DND-41 (cell line): ENCODE measurements around the gene TBC1D21.

ENCODE experiments used
- ATAC-seq: fragments of 200-7000 bp; cut with Tn5 transposase; 3 replicates; pipeline ENCODE4 v1.9.1; 2021; ENCODE audit warnings: low read depth; ENCODE audit not compliant: insufficient read depth
- DNase-seq: peaks from one replicate; pipeline ENCODE4 v3.0.0-alpha.2; 2020
- H2AFZ ChIP-seq: 2 replicates; pipeline ENCODE4 v1.6.0; 2012; ENCODE audit warnings: low read depth, low read length
- H3K27ac ChIP-seq: 2 replicates; pipeline ENCODE4 v1.5.1; 2012; ENCODE audit warnings: low read length, inconsistent platforms
- H3K27me3 ChIP-seq: fragments of 200-600 bp; sonication (generic); 2 replicates; pipeline ENCODE4 v1.6.0; 2012; ENCODE audit warnings: low read length, mild to moderate bottlenecking, inconsistent platforms; ENCODE audit not compliant: insufficient read depth, poor library complexity
- H3K36me3 ChIP-seq: 2 replicates; pipeline ENCODE4 v1.5.1; 2012; ENCODE audit warnings: low read length, inconsistent platforms; ENCODE audit not compliant: insufficient read depth
- H3K4me1 ChIP-seq: 2 replicates; pipeline ENCODE4 v1.5.1; 2012; ENCODE audit warnings: mild to moderate bottlenecking, low read length; ENCODE audit not compliant: insufficient read depth
- H3K4me2 ChIP-seq: 2 replicates; pipeline ENCODE4 v1.6.0; 2012; ENCODE audit warnings: mild to moderate bottlenecking, moderate library complexity, low read length, inconsistent platforms; ENCODE audit not compliant: insufficient read depth
- H3K4me3 ChIP-seq, 2 experiments: fragments of 200-600 bp in 1 of 2; shearing (Covaris generic) in 1 of 2; 2 replicates each; pipeline ENCODE4 v1.5.1; 2012 to 2016; ENCODE audit warnings: inconsistent platforms in 2 of 2, low read length in 2 of 2, mild to moderate bottlenecking in 2 of 2, low read depth in 1 of 2, moderate library complexity in 1 of 2
- H3K79me2 ChIP-seq: 2 replicates; pipeline ENCODE4 v1.6.0; 2012; ENCODE audit warnings: low read length, inconsistent platforms; ENCODE audit not compliant: insufficient read depth
- H3K9ac ChIP-seq: 2 replicates; pipeline ENCODE4 v1.6.0; 2012; ENCODE audit warnings: low read depth, mild to moderate bottlenecking, inconsistent platforms, low read length, moderate library complexity
- H3K9me3 ChIP-seq: 2 replicates; pipeline ENCODE4 v1.5.1; 2012; ENCODE audit warnings: low read length, moderate library complexity, mild to moderate bottlenecking, inconsistent platforms; ENCODE audit not compliant: insufficient read depth, severe bottlenecking
- H4K20me1 ChIP-seq: 2 replicates; pipeline ENCODE4 v1.6.0; 2012; ENCODE audit warnings: low read length; ENCODE audit not compliant: insufficient read depth
- CTCF ChIP-seq: IDR thresholded peaks from 2 replicates; pipeline ENCODE4 v1.5.1; 2012; ENCODE audit warnings: borderline replicate concordance, low read length, moderate library complexity, mild to moderate bottlenecking; ENCODE audit not compliant: poor library complexity, severe bottlenecking; ENCODE audit errors: extremely low read depth
- EZH2 ChIP-seq: IDR thresholded peaks from 3 replicates; pipeline ENCODE4 v1.6.1; 2012; ENCODE audit warnings: borderline replicate concordance, low read depth, mild to moderate bottlenecking, moderate library complexity, low read length, inconsistent platforms; ENCODE audit not compliant: severe bottlenecking

The TBC1D21 gene

GRCh38 chr15:73866481-73866880, 6.9 kb upstream of the TBC1D21 start:
- Histone ChIP-seq H3K9me3 (no peaks in the 10 kb centered on the region), H4K20me1 (no peaks in the 10 kb centered on the region), H3K9ac (no peak overlapping the region), H3K36me3 (no peaks in the 10 kb centered on the region), H3K4me1 (no peaks in the 10 kb centered on the region), H2AFZ (no peak overlapping the region), H3K4me2 (no peak overlapping the region), H3K27ac (no peak overlapping the region), H3K4me3 (no peak overlapping the region), H3K27me3 (peaks cover 12% of the 10 kb centered on the region), H3K79me2 (no peaks in the 10 kb centered on the region)
- no peak for TF ChIP-seq CTCF
- TF ChIP-seq EZH2, result no peak
- ATAC-seq (no peak), DNase-seq (no peak)

GRCh38 chr15:73866881-73867410, 6.4 kb upstream of the TBC1D21 start:
- H3K4me2 ChIP-seq, result no peak overlapping the region
- H3K4me3 ChIP-seq, result no peak overlapping the region
- no peaks in the 10 kb centered on the region for H3K36me3 ChIP-seq
- H3K9ac ChIP-seq, result no peak overlapping the region
- H4K20me1 ChIP-seq, result no peaks in the 10 kb centered on the region
- H2AFZ ChIP-seq, result no peak overlapping the region
- H3K4me1 ChIP-seq, result no peaks in the 10 kb centered on the region
- no peaks in the 10 kb centered on the region for H3K79me2 ChIP-seq
- no peak overlapping the region for H3K27ac ChIP-seq
- DNase-seq, result no peak
- ATAC-seq, result no peak
- H3K9me3 ChIP-seq, result no peaks in the 10 kb centered on the region
- H3K27me3 ChIP-seq, result peaks cover 12% of the 10 kb centered on the region
- TF ChIP-seq EZH2 (no peak), CTCF (no peak)

GRCh38 chr15:73867426-73867825, 5.9 kb upstream of the TBC1D21 start:
- DNase-seq (no peak), ATAC-seq (no peak)
- Histone ChIP-seq H3K27me3 (peaks cover 12% of the 10 kb centered on the region), H3K9me3 (no peaks in the 10 kb centered on the region), H3K79me2 (no peaks in the 10 kb centered on the region), H3K4me1 (no peaks in the 10 kb centered on the region), H2AFZ (no peak overlapping the region), H3K36me3 (no peaks in the 10 kb centered on the region), H3K27ac (no peak overlapping the region), H3K4me3 (no peak overlapping the region), H4K20me1 (no peaks in the 10 kb centered on the region), H3K4me2 (no peak overlapping the region), H3K9ac (no peak overlapping the region)
- TF ChIP-seq EZH2, result no peak

GRCh38 chr15:73867956-73868355, 5.4 kb upstream of the TBC1D21 start:
- DNase-seq (no peak), ATAC-seq (no peak)
- Histone ChIP-seq H3K9me3 (no peaks in the 10 kb centered on the region), H3K4me1 (no peaks in the 10 kb centered on the region), H3K9ac (no peak overlapping the region), H3K27me3 (peaks cover 12% of the 10 kb centered on the region), H3K79me2 (no peaks in the 10 kb centered on the region), H3K4me3 (no peak overlapping the region), H3K36me3 (no peaks in the 10 kb centered on the region), H2AFZ (no peak overlapping the region), H3K27ac (no peak overlapping the region), H4K20me1 (no peaks in the 10 kb centered on the region), H3K4me2 (no peak overlapping the region)
- TF ChIP-seq EZH2, result no peak
- no peak for TF ChIP-seq CTCF
